BE2C (cell line): Measurements from ENCODE around the gene BCL2L1.

Source experiments
- DNase-seq: peaks from one replicate; pipeline ENCODE4 v3.0.0-alpha.2; 2020
- H3K27me3 ChIP-seq: fragments of 250-450 bp; sonication (Bioruptor Pico); 2 replicates; pipeline ENCODE4 v1.5.1; 2020; ENCODE audit warnings: mild to moderate bottlenecking
- H3K36me3 ChIP-seq: fragments of 250-450 bp; sonication (Bioruptor Pico); 2 replicates; pipeline ENCODE4 v1.5.1; 2020; ENCODE audit warnings: mild to moderate bottlenecking
- H3K4me1 ChIP-seq: fragments of 250-450 bp; sonication (Bioruptor Pico); 2 replicates; pipeline ENCODE4 v1.5.1; 2020
- H3K4me3 ChIP-seq: 2 replicates; pipeline ENCODE4 v1.5.1; 2011; ENCODE audit warnings: low read depth, low read length
- H3K9me3 ChIP-seq: fragments of 250-450 bp; sonication (Bioruptor Pico); 2 replicates; pipeline ENCODE4 v1.5.1; 2020
- TF ChIP-seq, protein P1 (sequence below): IDR thresholded peaks from 2 replicates; pipeline ENCODE4 v1.5.1; 2012; ENCODE audit warnings: mild to moderate bottlenecking, low read depth, low read length

BCL2L1 gene

DNA sequence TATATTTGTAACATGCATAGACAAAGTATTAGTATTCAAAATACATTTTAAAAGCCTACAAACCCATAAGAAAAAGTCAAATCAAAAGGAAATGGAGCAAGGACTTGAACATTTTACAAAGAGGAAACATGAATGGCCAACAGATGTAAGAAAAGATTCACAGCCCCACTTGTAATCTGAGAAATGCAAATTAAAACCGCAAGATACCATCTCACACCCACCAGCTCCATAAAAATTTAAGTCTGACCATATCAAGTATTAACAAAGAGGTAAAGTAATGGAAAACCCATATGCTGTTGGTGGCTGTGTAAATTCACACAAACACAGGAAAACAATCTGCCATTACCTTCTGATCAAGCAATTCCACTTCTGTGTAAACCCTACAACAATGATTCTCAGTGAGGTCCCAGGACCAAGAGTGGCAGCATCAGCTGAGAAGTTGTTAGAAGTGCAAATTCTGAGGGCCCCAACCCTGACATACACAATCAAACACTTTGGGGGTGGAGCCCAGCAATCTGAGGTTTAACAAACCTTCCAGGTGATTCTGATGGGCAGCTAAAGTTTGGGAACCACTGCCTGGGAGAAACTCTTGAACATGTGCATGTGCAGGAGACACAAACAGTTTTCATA is 30.9 kb downstream of the BCL2L1 start:
- Histone ChIP-seq H3K9me3 (no peaks in the 10 kb centered on the region), H3K4me3 (no peak overlapping the region), H3K36me3 (peaks cover 7% of the 10 kb centered on the region), H3K27me3 (no peaks in the 10 kb centered on the region), H3K4me1 (no peaks in the 10 kb centered on the region)
- TF ChIP-seq, protein P1, sequence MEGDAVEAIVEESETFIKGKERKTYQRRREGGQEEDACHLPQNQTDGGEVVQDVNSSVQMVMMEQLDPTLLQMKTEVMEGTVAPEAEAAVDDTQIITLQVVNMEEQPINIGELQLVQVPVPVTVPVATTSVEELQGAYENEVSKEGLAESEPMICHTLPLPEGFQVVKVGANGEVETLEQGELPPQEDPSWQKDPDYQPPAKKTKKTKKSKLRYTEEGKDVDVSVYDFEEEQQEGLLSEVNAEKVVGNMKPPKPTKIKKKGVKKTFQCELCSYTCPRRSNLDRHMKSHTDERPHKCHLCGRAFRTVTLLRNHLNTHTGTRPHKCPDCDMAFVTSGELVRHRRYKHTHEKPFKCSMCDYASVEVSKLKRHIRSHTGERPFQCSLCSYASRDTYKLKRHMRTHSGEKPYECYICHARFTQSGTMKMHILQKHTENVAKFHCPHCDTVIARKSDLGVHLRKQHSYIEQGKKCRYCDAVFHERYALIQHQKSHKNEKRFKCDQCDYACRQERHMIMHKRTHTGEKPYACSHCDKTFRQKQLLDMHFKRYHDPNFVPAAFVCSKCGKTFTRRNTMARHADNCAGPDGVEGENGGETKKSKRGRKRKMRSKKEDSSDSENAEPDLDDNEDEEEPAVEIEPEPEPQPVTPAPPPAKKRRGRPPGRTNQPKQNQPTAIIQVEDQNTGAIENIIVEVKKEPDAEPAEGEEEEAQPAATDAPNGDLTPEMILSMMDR, result no peak
- no peak for DNase-seq

DNA sequence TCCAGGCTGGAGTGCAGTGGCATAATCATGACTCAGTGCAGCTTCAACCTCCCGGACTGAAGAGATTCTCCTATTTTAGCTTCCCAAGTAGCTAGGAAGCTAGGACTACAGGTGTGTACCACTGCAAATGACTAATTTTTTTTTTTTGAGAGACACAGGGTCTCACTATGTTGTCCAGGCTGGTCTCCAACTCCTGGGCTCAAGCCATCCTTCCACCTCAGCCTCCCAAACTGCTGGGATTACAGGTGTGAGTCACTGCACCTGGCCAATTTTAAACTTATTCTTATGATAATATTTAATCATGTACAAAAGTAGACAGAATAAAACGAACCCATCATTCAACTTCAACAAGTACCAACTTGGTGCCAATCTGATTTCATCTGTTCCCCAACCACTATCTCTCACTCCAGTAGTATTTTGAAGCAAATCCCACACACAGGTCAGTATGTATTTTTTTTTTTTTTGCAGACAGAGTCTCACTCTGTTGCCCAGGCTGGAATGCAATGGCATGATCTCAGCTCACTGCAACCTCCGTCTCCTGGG is 32.5 kb downstream of the BCL2L1 start:
- Histone ChIP-seq H3K36me3 (peaks cover 7% of the 10 kb centered on the region), H3K4me3 (no peak overlapping the region)

DNA sequence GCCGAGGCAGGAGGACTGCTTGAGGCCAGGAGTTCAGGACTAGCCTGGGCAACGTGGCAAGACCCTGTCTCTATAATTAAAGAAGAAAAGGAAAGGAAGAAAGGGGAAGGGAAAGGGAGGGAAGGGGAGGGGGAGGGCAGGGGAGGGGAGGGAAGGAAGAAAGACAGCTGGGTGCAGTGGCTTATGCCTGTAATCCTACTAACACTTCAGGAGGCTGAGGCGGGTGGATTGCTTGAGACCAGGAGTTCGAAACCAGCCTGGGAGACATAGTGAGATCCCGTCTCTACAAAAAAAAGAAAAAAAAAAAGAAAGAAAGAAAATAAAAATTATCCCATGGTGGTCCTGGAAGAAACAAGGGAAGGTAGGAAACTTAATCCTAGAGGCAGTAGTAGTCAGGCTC is 33.5 kb downstream of the BCL2L1 start:
- Histone ChIP-seq H3K27me3 (no peaks in the 10 kb centered on the region), H3K4me1 (peaks cover 4% of the 10 kb centered on the region), H3K9me3 (no peaks in the 10 kb centered on the region), H3K4me3 (no peak overlapping the region), H3K36me3 (peaks cover 7% of the 10 kb centered on the region)
- no peak for DNase-seq
- TF ChIP-seq, protein P1, result no peak

More for the DNA sequence above, 32.5 kb downstream of the BCL2L1 start:
- H3K27me3 ChIP-seq, result no peaks in the 10 kb centered on the region
- no peak for DNase-seq
- TF ChIP-seq, protein P1, result no peak
- no peaks in the 10 kb centered on the region for H3K4me1 ChIP-seq
- no peaks in the 10 kb centered on the region for H3K9me3 ChIP-seq

- TF ChIP-seq, protein P1, result no peak
- no peaks in the 10 kb centered on the region for H3K27me3 ChIP-seq
- H3K4me3 ChIP-seq, result no peak overlapping the region
- H3K36me3 ChIP-seq, result peaks cover 7% of the 10 kb centered on the region
- H3K9me3 ChIP-seq, result no peaks in the 10 kb centered on the region
- peaks cover 4% of the 10 kb centered on the region for H3K4me1 ChIP-seq
- no peak for DNase-seq
These were observed 34.9 kb downstream of the BCL2L1 start for GRCh38 chr20:31687777-31688176.

GRCh38 chr20:31685853-31686643 is 36.6 kb downstream of the BCL2L1 start:
- no peak for DNase-seq
- peaks cover 4% of the 10 kb centered on the region for H3K4me1 ChIP-seq
- H3K27me3 ChIP-seq, result no peaks in the 10 kb centered on the region
- H3K36me3 ChIP-seq, result peaks cover 4% of the 10 kb centered on the region
- no peaks in the 10 kb centered on the region for H3K9me3 ChIP-seq
- no peak overlapping the region for H3K4me3 ChIP-seq
- TF ChIP-seq, protein P1, result no peak
